ENCODE measurements around the gene VSNL1. TPM values are rescaled to one million over a fixed set of nuclear protein-coding genes. Genes with fewer than 3 reads are reported as not detected.
A peak's percentile ranks its signal among the peaks of the same experiment; 100 is the strongest.

Gene VSNL1
- total RNA-seq, 3 donors from 2014 or later, result 2.1 to 5.4 (median 2.1) TPM

GRCh38 chr2:17578466-17578928, 38.0 kb downstream of the VSNL1 start:
- intact Hi-C loops (cut with DNase I, micrococcal nuclease), result no loop called here
- H3K36me3 ChIP-seq (ENCODE audit: low read depth), result no peaks in the 10 kb centered on the region
- no peak overlapping the region for H3K4me3 ChIP-seq
- DNase-seq, result no peak
- no peaks in the 10 kb centered on the region for H3K4me1 ChIP-seq (ENCODE audit: low read depth)
- H3K9me3 ChIP-seq, result no peaks in the 10 kb centered on the region
- peak; percentile 44 for ATAC-seq
- TF ChIP-seq, protein P1, sequence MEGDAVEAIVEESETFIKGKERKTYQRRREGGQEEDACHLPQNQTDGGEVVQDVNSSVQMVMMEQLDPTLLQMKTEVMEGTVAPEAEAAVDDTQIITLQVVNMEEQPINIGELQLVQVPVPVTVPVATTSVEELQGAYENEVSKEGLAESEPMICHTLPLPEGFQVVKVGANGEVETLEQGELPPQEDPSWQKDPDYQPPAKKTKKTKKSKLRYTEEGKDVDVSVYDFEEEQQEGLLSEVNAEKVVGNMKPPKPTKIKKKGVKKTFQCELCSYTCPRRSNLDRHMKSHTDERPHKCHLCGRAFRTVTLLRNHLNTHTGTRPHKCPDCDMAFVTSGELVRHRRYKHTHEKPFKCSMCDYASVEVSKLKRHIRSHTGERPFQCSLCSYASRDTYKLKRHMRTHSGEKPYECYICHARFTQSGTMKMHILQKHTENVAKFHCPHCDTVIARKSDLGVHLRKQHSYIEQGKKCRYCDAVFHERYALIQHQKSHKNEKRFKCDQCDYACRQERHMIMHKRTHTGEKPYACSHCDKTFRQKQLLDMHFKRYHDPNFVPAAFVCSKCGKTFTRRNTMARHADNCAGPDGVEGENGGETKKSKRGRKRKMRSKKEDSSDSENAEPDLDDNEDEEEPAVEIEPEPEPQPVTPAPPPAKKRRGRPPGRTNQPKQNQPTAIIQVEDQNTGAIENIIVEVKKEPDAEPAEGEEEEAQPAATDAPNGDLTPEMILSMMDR (IDR thresholded peaks at IDR 0.05), result no peak

GRCh38 chr2:17579605-17580318, 39.3 kb downstream of the VSNL1 start:
- Histone ChIP-seq H3K36me3 (ENCODE audit: low read depth) (no peaks in the 10 kb centered on the region), H3K9me3 (no peaks in the 10 kb centered on the region), H3K4me1 (ENCODE audit: low read depth) (no peaks in the 10 kb centered on the region), H3K4me3 (no peak overlapping the region)
- ATAC-seq (peak; percentile 91), DNase-seq (peak in 1 of 3 donors; percentile 59)
- intact Hi-C loops (cut with DNase I, micrococcal nuclease), result no loop called here
- TF ChIP-seq, protein P1 (IDR thresholded peaks at IDR 0.05), result no peak

DNA sequence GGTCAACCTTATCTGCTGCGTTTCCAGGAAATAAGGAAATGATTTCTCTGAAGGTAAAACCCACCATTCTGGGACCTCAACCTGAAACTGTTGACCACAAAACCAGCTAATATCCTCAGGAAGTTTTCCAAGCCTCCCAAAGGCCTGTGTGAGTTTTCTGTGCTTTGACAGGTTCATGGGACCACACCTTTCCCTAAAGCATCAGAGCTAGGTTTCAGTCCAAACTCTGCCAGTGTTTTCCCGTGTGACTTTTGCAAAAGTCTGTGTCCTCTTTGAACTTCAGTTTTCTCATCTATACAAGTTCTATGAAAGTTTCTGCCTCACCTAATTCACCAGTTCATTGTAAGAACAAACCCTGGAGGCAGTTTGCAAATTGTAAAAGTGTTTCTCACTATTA, 39.8 kb downstream of the VSNL1 start:
- DNase-seq (peak in 1 of 3 donors; percentile 9), ATAC-seq (peak; percentile 34)
- intact Hi-C loops (cut with DNase I, micrococcal nuclease), result no loop called here
- TF ChIP-seq, protein P1 (IDR thresholded peaks at IDR 0.05), result no peak
- Histone ChIP-seq H3K4me3 (no peak overlapping the region), H3K9me3 (no peaks in the 10 kb centered on the region), H3K36me3 (ENCODE audit: low read depth) (no peaks in the 10 kb centered on the region), H3K4me1 (ENCODE audit: low read depth) (no peaks in the 10 kb centered on the region)

- no peaks in the 10 kb centered on the region for H3K9me3 ChIP-seq
- DNase-seq, result no peak
- H3K36me3 ChIP-seq (ENCODE audit: low read depth), result no peaks in the 10 kb centered on the region
- no peak overlapping the region for H3K4me3 ChIP-seq
- intact Hi-C loops (cut with DNase I, micrococcal nuclease), result no loop called here
- ATAC-seq, result no peak
- TF ChIP-seq, protein P1 (IDR thresholded peaks at IDR 0.05), result no peak
- no peaks in the 10 kb centered on the region for H3K4me1 ChIP-seq (ENCODE audit: low read depth)
Observed at GRCh38 chr2:17581831-17582230, 41.3 kb downstream of the VSNL1 start.

- intact Hi-C loops (cut with DNase I, micrococcal nuclease), result no loop called here
- TF ChIP-seq, protein P1 (IDR thresholded peaks at IDR 0.05), result no peak
- Histone ChIP-seq H3K36me3 (ENCODE audit: low read depth) (no peaks in the 10 kb centered on the region), H3K9me3 (no peaks in the 10 kb centered on the region), H3K4me1 (ENCODE audit: low read depth) (no peaks in the 10 kb centered on the region), H3K4me3 (no peak overlapping the region)
- no peak for DNase-seq
- no peak for ATAC-seq
Observed at GRCh38 chr2:17583166-17583565, 42.7 kb downstream of the VSNL1 start.
